Measurements from ENCODE around the gene CACNA1H.
"Not testable (repeated sequence)": the region's sequence is repeated elsewhere in the genome, so short reads cannot be mapped to it uniquely, and the experiment has no call there.

Gene CACNA1H

GRCh38 chr16:1230471-1231212, 77.7 kb downstream of the CACNA1H start:
- DNase-seq: not testable (repeated sequence)

- not testable (repeated sequence) for DNase-seq
These were observed 78.4 kb downstream of the CACNA1H start for GRCh38 chr16:1231301-1231700.

- DNase-seq: not testable (repeated sequence)
These were observed 79.3 kb downstream of the CACNA1H start for GRCh38 chr16:1232049-1232748.

GRCh38 chr16:1236659-1237058, 83.8 kb downstream of the CACNA1H start:
- DNase-seq: not testable (repeated sequence)

GRCh38 chr16:1237990-1238389, 85.1 kb downstream of the CACNA1H start:
- DNase-seq: no peak

GRCh38 chr16:1238909-1239308, 86.0 kb downstream of the CACNA1H start:
- DNase-seq: not testable (repeated sequence)

GRCh38 chr16:1239575-1239974, 86.7 kb downstream of the CACNA1H start:
- DNase-seq: not testable (repeated sequence)

- not testable (repeated sequence) for DNase-seq
These were observed 87.5 kb downstream of the CACNA1H start, which contains the start of gene TPSAB1 for GRCh38 chr16:1240436-1240835. Gene TPSAB1, plus strand, starts transcription at chr16:1240705. Its CDS starts 234 bp downstream, at chr16:1240939.

- DNase-seq: not testable (repeated sequence)
These were observed 88.2 kb downstream of the CACNA1H start for GRCh38 chr16:1241081-1241480.

GRCh38 chr16:1243363-1243762, 90.5 kb downstream of the CACNA1H start:
- not testable (repeated sequence) for DNase-seq

- not testable (repeated sequence) for DNase-seq
These were observed 91.3 kb downstream of the CACNA1H start for GRCh38 chr16:1243907-1244850.

- DNase-seq: peak; percentile 11
These were observed 92.0 kb downstream of the CACNA1H start for GRCh38 chr16:1244881-1245280.

- DNase-seq: no peak
These were observed 92.6 kb downstream of the CACNA1H start for GRCh38 chr16:1245452-1246020.

- not testable (repeated sequence) for DNase-seq
These were observed 95.1 kb downstream of the CACNA1H start for GRCh38 chr16:1247903-1248537.

- not testable (repeated sequence) for DNase-seq
These were observed 96.3 kb downstream of the CACNA1H start for GRCh38 chr16:1249031-1249755.

- DNase-seq: not testable (repeated sequence)
These were observed 100.9 kb downstream of the CACNA1H start for GRCh38 chr16:1253701-1254364.

GRCh38 chr16:1254821-1255220, 101.9 kb downstream of the CACNA1H start:
- DNase-seq: not testable (repeated sequence)

GRCh38 chr16:1255276-1256122, 102.6 kb downstream of the CACNA1H start, which contains the start of gene TPSD1:
Gene TPSD1, plus strand, starts transcription at chr16:1256069. Its CDS starts 212 bp downstream, at chr16:1256281.
- not testable (repeated sequence) for DNase-seq

GRCh38 chr16:1256296-1256873, 103.5 kb downstream of the CACNA1H start:
- DNase-seq: not testable (repeated sequence)
